HG03342 (cell line): ENCODE measurements around the gene SH3BP2.

Experiments used
- ATAC-seq: cut with Tn5 transposase; IDR thresholded peaks from one replicate; pipeline ENCODE4 v1.9.1; 2021; ENCODE audit warnings: mild to moderate bottlenecking, moderate library complexity; ENCODE audit not compliant: unreplicated experiment

SH3BP2 gene

DNA sequence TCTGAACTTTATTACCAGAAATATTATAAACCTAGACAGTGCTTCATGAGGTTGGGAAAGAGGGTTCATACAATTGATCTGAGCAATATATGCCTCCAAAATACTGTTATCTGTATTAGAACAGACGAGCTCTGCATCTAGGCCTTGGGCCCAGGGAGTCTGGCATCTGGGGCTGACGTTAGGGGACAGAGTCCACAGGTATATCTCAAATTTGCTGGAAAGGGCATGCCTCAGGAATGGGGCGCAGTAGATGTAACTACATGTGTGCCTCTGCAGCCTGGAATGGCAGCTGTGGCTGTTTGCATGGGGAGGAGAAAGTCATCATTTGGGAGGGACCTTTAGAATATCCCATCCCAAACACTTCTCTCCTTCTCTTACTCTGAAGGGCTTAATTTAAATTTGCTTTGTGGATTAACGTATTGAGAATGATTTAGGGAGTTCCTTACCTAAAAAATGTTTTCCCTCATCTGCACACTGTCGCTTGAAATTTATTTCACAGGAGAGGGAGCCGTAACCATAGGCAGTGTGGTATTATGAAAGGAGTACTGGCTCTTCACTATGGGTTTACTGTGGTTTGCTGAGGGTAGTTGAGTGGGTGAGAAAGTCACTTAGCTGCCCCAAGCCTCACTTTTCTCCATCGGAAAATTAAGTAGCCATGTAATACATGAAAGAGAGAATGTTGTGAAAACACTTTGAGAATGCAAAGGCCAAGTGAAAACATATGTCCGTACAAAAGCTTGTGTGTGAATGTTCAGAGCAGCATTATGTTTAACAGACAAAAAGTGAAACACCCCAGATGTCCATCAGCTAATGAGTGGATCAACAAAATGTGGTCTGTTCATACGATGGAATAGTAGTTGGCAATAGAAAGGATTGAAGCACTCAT is 56.6 kb downstream of the SH3BP2 start:
- ATAC-seq, result no peak

DNA sequence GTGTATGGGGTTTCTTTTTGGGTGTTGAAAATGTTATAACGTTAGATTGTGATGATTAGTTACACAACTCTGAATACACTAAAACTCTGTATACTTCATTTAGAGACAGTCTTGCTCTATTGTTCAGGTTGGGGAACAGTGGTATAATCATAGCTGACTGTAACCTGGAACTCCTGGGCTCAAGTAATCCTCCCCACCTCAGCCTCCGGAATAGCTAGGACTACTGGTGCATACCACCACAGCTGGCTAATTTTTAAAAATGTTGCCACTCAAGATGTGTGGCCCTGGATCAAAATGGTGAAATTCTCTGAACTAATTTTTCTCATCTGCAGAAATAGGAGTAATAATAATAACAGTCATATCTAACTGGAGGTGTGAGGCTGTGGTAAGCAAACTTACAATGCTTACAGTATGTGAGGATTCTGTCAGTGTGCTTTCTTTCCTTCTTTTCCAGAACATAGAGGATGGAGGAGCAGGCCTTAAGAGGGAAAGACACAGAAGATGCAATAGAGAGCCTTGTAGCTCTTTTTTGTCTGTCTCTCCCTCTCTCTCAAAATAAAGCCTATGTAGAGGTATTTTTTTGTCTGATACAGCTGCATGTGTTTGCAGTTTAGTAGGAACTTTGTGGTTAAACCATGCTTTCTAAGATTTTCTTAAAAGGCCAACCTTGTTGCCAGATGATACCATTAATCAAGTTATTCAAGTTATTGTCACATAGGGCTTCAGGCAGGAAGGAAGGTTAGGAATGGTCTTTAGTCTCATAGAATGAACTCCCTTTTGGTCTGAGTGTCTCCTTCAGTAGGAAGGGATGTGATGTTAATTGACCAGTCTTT is 58.3 kb downstream of the SH3BP2 start:
- no peak for ATAC-seq

DNA sequence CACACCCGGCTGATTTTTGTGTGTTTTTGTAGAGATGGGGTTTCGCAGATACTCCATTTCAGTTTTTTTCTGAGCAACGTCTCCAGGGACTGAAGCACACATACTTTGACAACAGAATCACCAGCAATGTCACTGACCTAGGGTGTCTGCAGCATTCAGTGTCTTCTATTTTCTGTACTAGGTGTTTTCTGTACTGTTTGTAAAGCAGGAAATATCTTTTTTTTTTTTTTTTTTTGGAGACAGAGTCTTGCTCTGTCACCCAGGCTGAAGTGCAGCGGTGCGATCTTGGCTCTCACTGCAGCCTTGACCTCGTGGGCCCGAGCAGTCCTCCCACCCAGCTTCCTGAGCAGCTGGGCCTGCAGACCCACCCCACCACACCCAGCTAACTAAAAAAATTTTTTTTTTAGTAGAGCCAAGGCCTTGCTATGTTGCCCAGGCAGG is 59.6 kb downstream of the SH3BP2 start:
- no peak for ATAC-seq

DNA sequence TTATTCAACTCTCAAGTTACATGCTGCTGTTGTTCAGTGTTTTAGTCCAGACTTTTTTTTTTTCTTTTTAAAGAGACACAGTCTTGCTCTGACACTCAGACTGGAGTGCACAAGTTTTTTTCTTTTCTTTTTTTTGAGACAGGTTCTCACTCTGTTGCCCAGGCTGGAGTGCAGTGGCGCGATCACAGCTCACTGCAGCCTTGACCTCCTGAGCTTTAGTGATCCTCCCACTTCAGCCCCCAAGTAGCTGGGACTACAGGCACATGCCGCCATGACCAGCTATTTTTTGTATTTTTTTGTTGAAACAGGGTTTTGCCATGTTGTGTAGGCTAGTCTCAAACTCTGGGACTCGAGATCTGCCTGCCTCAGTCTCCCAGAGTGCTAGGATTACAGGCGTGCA is 62.7 kb downstream of the SH3BP2 start:
- ATAC-seq, result no peak

DNA sequence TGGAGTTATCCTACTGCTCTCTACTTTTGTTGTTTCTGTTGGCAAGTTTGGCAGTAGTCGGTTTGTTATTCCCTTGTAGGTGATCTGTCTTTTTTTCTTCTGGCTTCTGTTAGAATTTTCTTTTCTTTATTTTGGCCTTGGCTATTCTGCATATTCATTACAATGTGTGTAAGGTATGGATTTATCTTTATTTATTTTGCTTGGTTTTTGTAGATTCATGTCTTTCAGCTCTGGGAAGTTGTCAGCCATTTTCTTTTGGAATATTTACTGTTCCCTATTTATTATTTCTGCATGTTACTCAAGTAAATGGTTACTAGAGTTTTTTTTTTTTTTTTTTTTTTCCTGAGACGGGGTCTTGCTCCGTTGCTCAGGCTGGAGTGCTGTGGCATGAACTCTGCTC is 63.4 kb downstream of the SH3BP2 start:
- ATAC-seq, result no peak

- ATAC-seq, result no peak
These were observed 64.6 kb downstream of the SH3BP2 start for GRCh38 chr4:2857349-2857927.

- no peak for ATAC-seq
These were observed 65.7 kb downstream of the SH3BP2 start for GRCh38 chr4:2858451-2859217.

DNA sequence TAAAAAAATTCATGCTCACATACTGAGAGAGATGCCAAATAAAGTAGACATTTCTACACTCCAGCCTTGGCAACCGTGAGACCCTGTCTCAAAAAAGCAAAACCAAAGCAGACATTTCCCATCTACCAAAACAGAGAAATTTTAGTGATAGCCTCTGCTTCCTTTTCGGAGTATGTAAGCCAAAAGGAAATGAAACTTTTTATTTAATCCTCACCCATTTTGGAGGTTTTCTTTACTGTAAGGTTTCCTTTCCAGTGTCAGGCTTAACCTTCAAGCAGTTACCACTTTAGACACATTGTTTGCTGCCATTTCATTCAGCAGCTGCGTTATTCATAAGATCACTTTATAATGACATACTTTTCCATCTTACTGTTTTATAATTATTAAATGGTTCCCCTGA is 66.6 kb downstream of the SH3BP2 start:
- ATAC-seq, result no peak

- no peak for ATAC-seq
These were observed 67.8 kb downstream of the SH3BP2 start for GRCh38 chr4:2860391-2861348.

DNA sequence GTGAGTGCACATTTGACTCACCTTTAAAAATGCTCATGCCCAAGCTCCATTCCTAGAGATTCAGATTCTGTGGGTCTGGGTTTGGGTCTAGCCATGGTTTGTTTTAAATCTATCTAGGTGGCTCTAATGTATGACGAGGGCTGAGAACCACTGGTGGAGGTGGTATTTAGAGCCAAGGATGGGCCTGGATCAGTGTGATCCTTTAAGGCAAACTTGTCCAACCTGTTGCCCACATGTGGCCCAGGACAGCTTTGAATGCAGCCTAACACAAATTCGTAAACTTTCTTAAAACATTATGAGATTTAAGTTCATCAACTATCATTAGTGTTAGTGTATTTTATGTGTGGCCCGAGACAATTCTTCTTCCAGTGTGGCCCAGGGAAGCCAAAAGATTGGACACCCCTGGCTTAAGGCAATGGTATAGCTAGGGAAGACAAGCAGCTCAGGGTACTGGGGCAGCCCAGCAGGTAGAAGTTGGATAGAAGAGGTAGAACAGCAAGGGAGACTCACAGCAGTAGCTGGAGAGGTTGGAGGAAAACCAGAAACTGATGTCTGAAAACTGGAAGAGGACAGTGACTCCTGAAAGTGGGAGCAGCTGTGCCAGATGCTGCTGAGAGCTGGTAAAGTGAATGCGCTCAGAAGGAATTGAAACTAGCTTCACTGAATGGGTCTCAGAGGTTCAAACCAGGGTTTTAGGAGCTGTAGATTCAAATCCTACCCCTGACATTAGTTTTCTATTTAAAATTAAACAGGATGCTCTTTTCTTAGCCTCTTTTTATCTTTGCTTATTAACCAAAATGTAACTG is 68.9 kb downstream of the SH3BP2 start:
- peak; percentile 40 for ATAC-seq

GRCh38 chr4:2862528-2862927 is 69.6 kb downstream of the SH3BP2 start:
- no peak for ATAC-seq

DNA sequence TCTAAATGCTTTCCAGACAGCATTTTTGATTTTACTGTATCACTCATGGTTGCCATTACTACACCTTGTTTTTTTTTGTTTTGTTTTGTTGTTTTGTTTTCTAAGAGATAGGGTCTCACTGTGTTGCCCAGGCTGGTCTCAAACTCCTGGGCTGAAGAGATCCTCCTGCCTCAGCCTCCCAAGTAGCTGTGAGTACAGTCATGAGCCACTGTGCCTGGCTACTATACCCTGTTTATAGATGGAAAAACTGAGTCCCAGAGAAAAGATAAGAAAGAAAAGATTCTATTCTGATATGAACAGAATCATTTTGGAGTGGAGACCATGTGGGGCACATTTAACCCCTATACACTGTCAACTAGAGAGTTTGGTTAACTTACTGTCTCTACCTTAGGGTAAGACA is 70.8 kb downstream of the SH3BP2 start:
- no peak for ATAC-seq

GRCh38 chr4:2865196-2865780 is 72.4 kb downstream of the SH3BP2 start:
- no peak for ATAC-seq

DNA sequence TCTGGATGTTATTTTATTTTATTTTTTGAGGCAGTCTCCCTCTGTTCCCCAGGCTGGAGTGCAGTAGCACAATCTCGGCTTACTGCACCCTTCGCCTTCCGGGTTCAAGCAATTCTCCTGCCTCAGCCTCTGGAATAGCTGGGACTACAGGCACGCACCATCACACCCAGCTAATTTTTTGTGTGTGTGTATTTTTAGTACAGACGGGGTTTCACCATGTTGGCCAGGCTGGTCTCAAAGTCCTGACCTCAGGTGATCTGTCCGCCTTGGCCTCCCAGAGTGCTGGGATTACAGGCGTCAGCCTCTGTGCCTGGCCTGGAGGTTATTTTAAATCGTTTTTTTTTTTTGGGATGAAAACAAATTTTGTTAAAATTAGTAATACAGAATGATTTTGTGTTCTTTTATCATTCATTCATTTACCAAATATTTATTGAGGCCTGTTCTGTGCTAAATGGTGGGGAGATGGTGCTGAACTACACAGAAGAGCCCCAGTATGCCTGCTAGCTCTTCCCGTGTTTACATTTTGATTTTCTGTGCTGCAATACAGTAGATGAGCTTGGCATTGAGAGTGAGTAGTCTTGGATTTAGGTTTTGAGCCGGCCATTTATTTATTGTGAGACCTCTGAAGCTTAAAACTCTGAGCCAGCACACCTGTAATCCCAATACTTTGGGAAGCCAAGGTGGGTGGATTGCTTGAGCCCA is 73.4 kb downstream of the SH3BP2 start:
- ATAC-seq, result no peak

DNA sequence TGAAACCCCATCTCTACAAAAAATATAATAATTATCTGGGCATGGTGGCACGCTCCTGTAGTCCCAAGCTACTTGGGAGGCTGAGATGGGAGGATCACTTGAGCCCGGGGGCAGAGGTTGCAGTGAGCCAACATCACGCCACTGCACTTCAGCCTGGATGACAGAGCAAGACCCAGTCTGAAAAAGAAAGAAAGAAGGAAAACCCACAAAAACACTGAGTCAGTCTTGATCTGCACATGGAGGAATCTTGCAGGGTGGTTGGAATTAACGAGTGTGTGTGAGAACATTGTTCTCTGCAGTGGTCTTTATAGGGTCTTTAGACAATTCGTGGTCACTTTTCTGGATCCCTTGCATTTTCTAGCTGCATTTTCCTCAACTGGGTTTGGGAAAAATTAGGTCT is 74.0 kb downstream of the SH3BP2 start:
- no peak for ATAC-seq

DNA sequence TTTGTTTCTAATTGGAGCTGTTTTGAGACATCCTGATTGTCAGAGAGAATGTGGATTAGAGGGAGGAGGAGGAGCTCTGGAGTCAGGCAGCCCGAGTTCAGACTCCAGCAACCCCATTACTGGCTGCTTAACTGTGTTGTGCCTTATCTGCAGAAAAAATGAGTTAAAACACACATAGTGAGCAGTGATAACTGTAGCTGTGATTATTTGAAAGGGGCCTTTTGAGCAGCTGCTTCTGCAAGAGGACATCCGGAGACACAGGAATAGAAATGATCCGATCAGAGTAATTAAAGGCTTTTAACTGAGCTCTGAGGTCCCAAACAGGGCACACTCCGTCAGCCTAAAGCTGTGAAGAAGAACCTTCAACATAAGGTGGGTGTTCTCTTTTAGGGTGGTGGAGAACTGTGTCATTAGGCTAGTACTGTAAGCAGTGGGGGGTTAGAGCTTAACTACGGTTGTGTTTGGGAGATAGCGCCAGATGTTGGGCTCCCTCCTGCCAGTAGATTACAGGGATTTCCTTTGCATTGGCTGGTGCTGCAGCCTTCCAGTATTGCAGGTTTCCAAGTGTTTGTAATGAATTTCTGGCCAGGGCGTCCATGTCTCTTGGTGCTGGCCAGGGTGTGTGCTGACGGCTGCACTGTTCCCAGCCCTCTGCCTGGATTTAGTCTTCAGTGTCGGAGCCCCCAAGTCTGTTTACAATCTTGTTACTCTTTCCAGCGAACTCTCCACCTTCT is 75.0 kb downstream of the SH3BP2 start:
- ATAC-seq, result no peak

DNA sequence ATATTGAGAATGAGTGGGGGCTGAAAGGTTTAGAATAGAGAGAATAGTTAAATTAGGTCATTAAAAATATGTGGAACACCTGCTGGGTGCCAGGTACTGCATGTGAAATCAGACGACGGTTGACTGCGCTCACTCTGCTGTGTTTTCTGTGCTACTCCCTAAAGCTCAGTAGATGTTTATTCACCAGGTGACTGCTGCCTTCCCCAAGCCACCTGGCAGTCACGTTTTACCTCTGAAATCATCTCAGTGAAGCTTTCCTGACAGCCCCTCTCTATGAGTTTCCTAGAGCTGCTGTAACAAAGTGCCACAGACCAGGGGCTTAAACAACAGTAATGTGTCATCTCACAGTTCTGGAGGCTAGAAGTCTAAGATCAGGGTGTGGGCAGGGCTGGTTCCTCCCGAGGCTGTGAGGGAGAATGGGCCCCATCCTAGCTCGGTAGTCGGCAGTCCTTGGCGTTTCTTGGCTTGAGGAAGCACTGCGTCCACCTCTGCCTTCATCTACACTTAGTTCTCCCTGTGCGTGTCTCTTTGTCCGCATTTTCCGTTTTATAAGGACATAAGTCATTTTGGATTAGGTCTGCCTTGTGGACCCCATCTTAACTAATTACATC is 76.1 kb downstream of the SH3BP2 start:
- ATAC-seq, result no peak
